GM12891 (cell line): Measurements from ENCODE around the gene EML1.

ENCODE experiments used
- POLR2A ChIP-seq: IDR thresholded peaks from 2 replicates; pipeline ENCODE4 v1.6.1; 2011; ENCODE audit warnings: low read depth, low read length, control low read depth
- TAF1 ChIP-seq: IDR thresholded peaks from 2 replicates; pipeline ENCODE4 v1.6.1; 2011; ENCODE audit warnings: low read depth, low read length, control low read depth

- no peak for TF ChIP-seq TAF1
- TF ChIP-seq POLR2A = no peak
Observed at GRCh38 chr14:99892406-99892805, 99.2 kb downstream of the EML1 start.
